Measurements from ENCODE around the gene CTLA4.

Gene CTLA4

GRCh38 chr2:203891474-203891873 is 23.9 kb downstream of the CTLA4 start:
- no peaks in the 10 kb centered on the region for H3K9me3 ChIP-seq
- no peaks in the 10 kb centered on the region for H3K36me3 ChIP-seq
- H3K4me1 ChIP-seq (ENCODE audit: control insufficient read depth in 1 of 2, insufficient read depth in 1 of 2, low read depth in 1 of 2, low read length in 1 of 2): peaks cover 46 to 58% of the 10 kb centered on the region in 2 experiments
- no peak overlapping the region for H3K4me3 ChIP-seq (ENCODE audit: low read depth in 1 of 2, low read length in 1 of 2)
- no peaks in the 10 kb centered on the region for H3K27me3 ChIP-seq
- TF ChIP-seq, protein P1, sequence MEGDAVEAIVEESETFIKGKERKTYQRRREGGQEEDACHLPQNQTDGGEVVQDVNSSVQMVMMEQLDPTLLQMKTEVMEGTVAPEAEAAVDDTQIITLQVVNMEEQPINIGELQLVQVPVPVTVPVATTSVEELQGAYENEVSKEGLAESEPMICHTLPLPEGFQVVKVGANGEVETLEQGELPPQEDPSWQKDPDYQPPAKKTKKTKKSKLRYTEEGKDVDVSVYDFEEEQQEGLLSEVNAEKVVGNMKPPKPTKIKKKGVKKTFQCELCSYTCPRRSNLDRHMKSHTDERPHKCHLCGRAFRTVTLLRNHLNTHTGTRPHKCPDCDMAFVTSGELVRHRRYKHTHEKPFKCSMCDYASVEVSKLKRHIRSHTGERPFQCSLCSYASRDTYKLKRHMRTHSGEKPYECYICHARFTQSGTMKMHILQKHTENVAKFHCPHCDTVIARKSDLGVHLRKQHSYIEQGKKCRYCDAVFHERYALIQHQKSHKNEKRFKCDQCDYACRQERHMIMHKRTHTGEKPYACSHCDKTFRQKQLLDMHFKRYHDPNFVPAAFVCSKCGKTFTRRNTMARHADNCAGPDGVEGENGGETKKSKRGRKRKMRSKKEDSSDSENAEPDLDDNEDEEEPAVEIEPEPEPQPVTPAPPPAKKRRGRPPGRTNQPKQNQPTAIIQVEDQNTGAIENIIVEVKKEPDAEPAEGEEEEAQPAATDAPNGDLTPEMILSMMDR (IDR thresholded peaks at IDR 0.05): no peak
- H3K27ac ChIP-seq: peak overlapping the region; percentile 70

- H3K9me3 ChIP-seq: no peaks in the 10 kb centered on the region
- H3K36me3 ChIP-seq: no peaks in the 10 kb centered on the region
- peak overlapping the region; percentile 70 for H3K27ac ChIP-seq
- H3K4me1 ChIP-seq (ENCODE audit: control insufficient read depth in 1 of 2, insufficient read depth in 1 of 2, low read depth in 1 of 2, low read length in 1 of 2): peaks cover 43 to 56% of the 10 kb centered on the region in 2 experiments
- no peak overlapping the region for H3K4me3 ChIP-seq (ENCODE audit: low read depth in 1 of 2, low read length in 1 of 2)
- TF ChIP-seq, protein P1 (IDR thresholded peaks at IDR 0.05): no peak
- no peaks in the 10 kb centered on the region for H3K27me3 ChIP-seq
These were observed 24.6 kb downstream of the CTLA4 start for GRCh38 chr2:203892207-203892606.

GRCh38 chr2:203893401-203893800 is 25.8 kb downstream of the CTLA4 start:
- Histone ChIP-seq H3K27me3 (no peaks in the 10 kb centered on the region), H3K4me1 (ENCODE audit: control insufficient read depth in 1 of 2, insufficient read depth in 1 of 2, low read depth in 1 of 2, low read length in 1 of 2) (peaks cover 35 to 47% of the 10 kb centered on the region in 2 experiments), H3K27ac (no peak overlapping the region), H3K36me3 (no peaks in the 10 kb centered on the region), H3K4me3 (ENCODE audit: low read depth in 1 of 2, low read length in 1 of 2) (no peak overlapping the region), H3K9me3 (no peaks in the 10 kb centered on the region)
- TF ChIP-seq, protein P1 (IDR thresholded peaks at IDR 0.05): no peak

DNA sequence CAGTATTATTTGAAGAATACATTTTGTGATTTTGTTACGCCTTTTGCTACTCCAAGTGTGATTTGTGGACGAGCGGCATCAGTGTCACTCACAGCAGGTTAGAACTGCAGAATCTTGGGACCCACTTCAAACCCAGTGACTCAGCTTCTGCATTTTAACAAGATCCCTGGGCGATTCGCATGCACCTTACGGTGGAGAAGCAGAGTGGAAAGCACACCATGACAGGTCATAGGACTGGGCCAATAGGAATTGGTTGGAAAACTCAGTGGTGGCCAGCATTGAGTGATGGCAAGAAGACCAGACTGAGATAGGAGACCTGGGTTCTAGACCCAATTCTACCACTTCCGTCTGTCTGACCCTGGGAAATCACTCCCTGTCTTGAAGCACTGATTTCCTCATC is 26.3 kb downstream of the CTLA4 start:
- peaks cover 30 to 42% of the 10 kb centered on the region in 2 experiments for H3K4me1 ChIP-seq (ENCODE audit: control insufficient read depth in 1 of 2, insufficient read depth in 1 of 2, low read depth in 1 of 2, low read length in 1 of 2)
- H3K4me3 ChIP-seq (ENCODE audit: low read depth in 1 of 2, low read length in 1 of 2): no peak overlapping the region
- TF ChIP-seq, protein P1 (IDR thresholded peaks at IDR 0.05): no peak
- H3K9me3 ChIP-seq: no peaks in the 10 kb centered on the region
- H3K27ac ChIP-seq: no peak overlapping the region
- no peaks in the 10 kb centered on the region for H3K27me3 ChIP-seq
- no peaks in the 10 kb centered on the region for H3K36me3 ChIP-seq

DNA sequence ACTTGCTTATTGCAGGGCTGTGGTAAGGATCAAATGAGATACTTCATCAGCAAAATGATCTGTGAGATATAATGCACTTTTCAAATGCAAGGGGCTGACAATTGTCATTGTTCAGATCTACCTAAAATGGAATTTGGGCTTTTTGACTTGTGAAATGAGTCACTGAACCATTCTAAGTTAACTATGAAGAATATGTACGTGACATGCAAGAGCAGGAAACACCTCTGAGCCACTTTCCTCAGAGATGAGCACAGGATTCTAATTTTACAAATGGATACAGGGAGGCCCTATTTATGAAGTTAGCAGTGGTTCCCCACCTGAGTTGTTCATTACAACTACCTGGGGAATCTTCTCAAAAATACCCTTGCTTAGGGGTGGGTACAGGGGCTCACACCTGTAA is 26.7 kb downstream of the CTLA4 start:
- H3K27ac ChIP-seq: no peak overlapping the region
- no peaks in the 10 kb centered on the region for H3K9me3 ChIP-seq
- no peaks in the 10 kb centered on the region for H3K27me3 ChIP-seq
- TF ChIP-seq, protein P1 (IDR thresholded peaks at IDR 0.05): no peak
- H3K4me1 ChIP-seq (ENCODE audit: control insufficient read depth in 1 of 2, insufficient read depth in 1 of 2, low read depth in 1 of 2, low read length in 1 of 2): peaks cover 28 to 38% of the 10 kb centered on the region in 2 experiments
- H3K4me3 ChIP-seq (ENCODE audit: low read depth in 1 of 2, low read length in 1 of 2): no peak overlapping the region
- H3K36me3 ChIP-seq: no peaks in the 10 kb centered on the region

- H3K9me3 ChIP-seq: peaks cover 8% of the 10 kb centered on the region
- H3K36me3 ChIP-seq: no peaks in the 10 kb centered on the region
- no peak overlapping the region for H3K27ac ChIP-seq
- H3K27me3 ChIP-seq: no peaks in the 10 kb centered on the region
- H3K4me1 ChIP-seq (ENCODE audit: control insufficient read depth in 1 of 2, insufficient read depth in 1 of 2, low read depth in 1 of 2, low read length in 1 of 2): peaks cover 8% of the 10 kb centered on the region in 2 experiments
- no peak overlapping the region for H3K4me3 ChIP-seq (ENCODE audit: low read depth in 1 of 2, low read length in 1 of 2)
- TF ChIP-seq, protein P1 (IDR thresholded peaks at IDR 0.05): no peak
These were observed 30.0 kb downstream of the CTLA4 start for GRCh38 chr2:203897544-203897943.
